GM23248 (cell line): ENCODE measurements around the gene GPC3. TPM values are rescaled to one million over a fixed set of nuclear protein-coding genes. Genes with fewer than 3 reads are reported as not detected.
A peak's percentile ranks its signal among the peaks of the same experiment; 100 is the strongest.

ENCODE experiments used
- DNase-seq: peaks from one replicate; pipeline ENCODE4 v3.0.0-alpha.2; 2015
- H2AFZ ChIP-seq: fragments of 200-600 bp; sonication (generic); 2 replicates; pipeline ENCODE4 v1.6.1; 2016; ENCODE audit warnings: antibody characterized with exemption
- H3F3A ChIP-seq: fragments of 200-600 bp; sonication (generic); 2 replicates; pipeline ENCODE4 v1.6.1; 2016; ENCODE audit warnings: mild to moderate bottlenecking, antibody characterized with exemption, mixed run types; ENCODE audit not compliant: insufficient read depth
- H3K27ac ChIP-seq: fragments of 200-600 bp; sonication (generic); 2 replicates; pipeline ENCODE4 v1.5.1; 2016; ENCODE audit warnings: mild to moderate bottlenecking
- H3K27me3 ChIP-seq: fragments of 200-600 bp; sonication (generic); replicated peaks from 2 replicates; pipeline ENCODE4 v1.6.1; 2016; ENCODE audit warnings: mild to moderate bottlenecking; ENCODE audit not compliant: insufficient read depth
- H3K36me3 ChIP-seq: fragments of 200-600 bp; sonication (generic); 2 replicates; pipeline ENCODE4 v1.6.1; 2016; ENCODE audit warnings: low read depth, mild to moderate bottlenecking
- H3K4me1 ChIP-seq: fragments of 200-600 bp; sonication (generic); 2 replicates; pipeline ENCODE4 v1.6.1; 2016; ENCODE audit warnings: mild to moderate bottlenecking; ENCODE audit not compliant: insufficient read depth
- H3K4me2 ChIP-seq: fragments of 200-600 bp; sonication (generic); one replicate; pipeline ENCODE4 v1.6.1; 2016; ENCODE audit warnings: mild to moderate bottlenecking; ENCODE audit not compliant: unreplicated experiment
- H3K4me3 ChIP-seq: fragments of 200-600 bp; sonication (generic); 2 replicates; pipeline ENCODE4 v1.5.1; 2016; ENCODE audit warnings: mild to moderate bottlenecking
- H3K79me2 ChIP-seq: fragments of 200-600 bp; sonication (generic); 2 replicates; pipeline ENCODE4 v1.6.1; 2016; ENCODE audit warnings: mild to moderate bottlenecking; ENCODE audit not compliant: insufficient read depth
- H3K9ac ChIP-seq: fragments of 200-600 bp; sonication (generic); 2 replicates; pipeline ENCODE4 v1.6.1; 2016; ENCODE audit warnings: mild to moderate bottlenecking
- H3K9me2 ChIP-seq: fragments of 200-600 bp; sonication (generic); 2 replicates; pipeline ENCODE4 v1.6.1; 2016; ENCODE audit warnings: mixed run types, mild to moderate bottlenecking, moderate library complexity; ENCODE audit not compliant: insufficient read depth
- H3K9me3 ChIP-seq: fragments of 200-600 bp; sonication (generic); one replicate; pipeline ENCODE4 v1.6.1; 2017; ENCODE audit warnings: low read depth
- H4K20me1 ChIP-seq: fragments of 200-600 bp; sonication (generic); 2 replicates; pipeline ENCODE4 v1.6.0; 2016; ENCODE audit not compliant: insufficient read depth
- EZH2 ChIP-seq: fragments of 200-600 bp; sonication (generic); IDR thresholded peaks from 2 replicates; pipeline ENCODE4 v1.6.1; 2018; ENCODE audit warnings: antibody characterized with exemption, mild to moderate bottlenecking; ENCODE audit not compliant: insufficient read depth, poor library complexity, severe bottlenecking
- EZH2phosphoT487 ChIP-seq: fragments of 200-600 bp; sonication (generic); IDR thresholded peaks from 2 replicates; pipeline ENCODE4 v1.6.1; 2018; ENCODE audit warnings: antibody characterized with exemption, moderate library complexity, mild to moderate bottlenecking, low read depth; ENCODE audit not compliant: insufficient read depth
- WGBS, 2 experiments: methylation state at CpG; one replicate each; pipeline ENCODE4 v1.1.6; 2015 to 2017; ENCODE audit warnings: low lambda C conversion rate in 2 of 2, low coverage in 1 of 2; ENCODE audit errors: missing lambda C conversion rate in 2 of 2; 5-methylcytosine and 5-hydroxymethylcytosine counted together
- in situ Hi-C: fragments of 300-500 bp; cut with MboI; formaldehyde crosslinking; loops from 2 replicates; pipeline ENCODE4 v1.15.0; 2020
- polyA plus RNA-seq: library from polyadenylated mRNA; unstranded; fragments of >200 nt; fragmentation: Nextera tagmentation; extraction: Ambion mirVana; gene quantifications from 2 replicates; pipeline ENCODE4 v1.2.1, GENCODE V29; 2016
- total RNA-seq: library from RNA; depleted of rRNA; stranded (reverse); fragments of >200 nt; shearing (Covaris generic); gene quantifications from 2 replicates; pipeline ENCODE4 v1.2.3, GENCODE V29; 2014

GPC3 gene
- total and polyA plus RNA-seq, 2 experiments from 2014 or later, result not detected

- Histone ChIP-seq H3K79me2 (no peaks in the 10 kb centered on the region), H3K4me2 (no peak overlapping the region), H3K27ac (no peak overlapping the region), H3K9me2 (no peaks in the 10 kb centered on the region), H3K9me3 (no peaks in the 10 kb centered on the region), H3K36me3 (no peaks in the 10 kb centered on the region), H4K20me1 (no peaks in the 10 kb centered on the region), H3K4me3 (no peak overlapping the region), H3K9ac (no peak overlapping the region), H3K27me3 (no peaks in the 10 kb centered on the region), H2AFZ (no peak overlapping the region), H3K4me1 (no peaks in the 10 kb centered on the region), H3F3A (peaks cover 3% of the 10 kb centered on the region; the same call in 1 of the 2 replicates)
- in situ Hi-C loops, result no loop called here
- TF ChIP-seq EZH2 (no peak), EZH2phosphoT487 (no peak)
- 63 to 88% methylated on average over 1 of the region's 1 CpG for WGBS, 2 experiments
- DNase-seq, result no peak
Measured at GRCh38 chrX:133568109-133568508, 417.3 kb downstream of the GPC3 start.

GRCh38 chrX:133566876-133567275 lies 418.5 kb downstream of the GPC3 start:
- Histone ChIP-seq H3K4me3 (no peak overlapping the region), H3K9me3 (no peaks in the 10 kb centered on the region), H3K4me2 (no peak overlapping the region), H3K36me3 (no peaks in the 10 kb centered on the region), H3K9ac (no peak overlapping the region), H2AFZ (no peak overlapping the region), H3K27me3 (no peaks in the 10 kb centered on the region), H3F3A (peaks cover 3% of the 10 kb centered on the region; the same call in 1 of the 2 replicates), H4K20me1 (no peaks in the 10 kb centered on the region), H3K27ac (no peak overlapping the region), H3K79me2 (no peaks in the 10 kb centered on the region), H3K4me1 (0 out of 2 replicates have a peak, but pooled peaks cover under 1% of the 10 kb centered on the region), H3K9me2 (no peaks in the 10 kb centered on the region)
- no peak for DNase-seq
- no peak for TF ChIP-seq EZH2phosphoT487
- no peak for TF ChIP-seq EZH2
- in situ Hi-C loops, result no loop called here
- WGBS, 2 experiments, result 86 to 92% methylated on average over 1 of the region's 1 CpG

- no peaks in the 10 kb centered on the region for H3F3A ChIP-seq
- DNase-seq, result no peak
- H3K36me3 ChIP-seq, result no peaks in the 10 kb centered on the region
- H3K27me3 ChIP-seq, result no peaks in the 10 kb centered on the region
- no peaks in the 10 kb centered on the region for H4K20me1 ChIP-seq
- TF ChIP-seq EZH2phosphoT487 (no peak), EZH2 (no peak)
- in situ Hi-C loops, result no loop called here
- no peaks in the 10 kb centered on the region for H3K79me2 ChIP-seq
- no peak overlapping the region for H3K4me3 ChIP-seq
- H3K9me3 ChIP-seq, result no peaks in the 10 kb centered on the region
- H3K9ac ChIP-seq, result no peak overlapping the region
- H2AFZ ChIP-seq, result no peak overlapping the region
- no peak overlapping the region for H3K4me2 ChIP-seq
- H3K27ac ChIP-seq, result no peak overlapping the region
- H3K4me1 ChIP-seq, result peaks cover 8% of the 10 kb centered on the region; the same call in 1 of the 2 replicates
- no peaks in the 10 kb centered on the region for H3K9me2 ChIP-seq
- WGBS, 2 experiments, result 62 to 65% methylated on average over 2 of the region's 2 CpGs
Measured at GRCh38 chrX:133563705-133564104, 421.7 kb downstream of the GPC3 start.

GRCh38 chrX:133561251-133561650 lies 424.1 kb downstream of the GPC3 start:
- peak; percentile 13 for DNase-seq

GRCh38 chrX:133559909-133560308 lies 425.5 kb downstream of the GPC3 start:
- TF ChIP-seq EZH2phosphoT487 (no peak), EZH2 (no peak)
- Histone ChIP-seq H3K27ac (no peak overlapping the region), H3K27me3 (no peaks in the 10 kb centered on the region), H3K36me3 (no peaks in the 10 kb centered on the region), H4K20me1 (no peaks in the 10 kb centered on the region), H3K4me3 (no peak overlapping the region), H3F3A (no peaks in the 10 kb centered on the region), H3K9ac (no peak overlapping the region), H3K79me2 (no peaks in the 10 kb centered on the region), H3K4me2 (no peak overlapping the region), H3K9me2 (no peaks in the 10 kb centered on the region), H3K9me3 (no peaks in the 10 kb centered on the region), H3K4me1 (peaks cover 8% of the 10 kb centered on the region; the same call in 1 of the 2 replicates), H2AFZ (no peak overlapping the region)
- no peak for DNase-seq
- WGBS, 2 experiments, result 42 to 73% methylated on average over 3 to 7 of the region's 7 CpGs
- in situ Hi-C loops, result no loop called here

More at GRCh38 chrX:133561251-133561650, 424.1 kb downstream of the GPC3 start:
- Histone ChIP-seq H3K27ac (no peak overlapping the region), H3K9me2 (no peaks in the 10 kb centered on the region), H3F3A (no peaks in the 10 kb centered on the region), H3K79me2 (no peaks in the 10 kb centered on the region), H3K36me3 (no peaks in the 10 kb centered on the region), H3K27me3 (no peaks in the 10 kb centered on the region), H3K4me3 (no peak overlapping the region), H2AFZ (no peak overlapping the region), H4K20me1 (no peaks in the 10 kb centered on the region), H3K9ac (no peak overlapping the region), H3K4me1 (peaks cover 8% of the 10 kb centered on the region; the same call in 1 of the 2 replicates), H3K4me2 (no peak overlapping the region), H3K9me3 (no peaks in the 10 kb centered on the region)
- TF ChIP-seq EZH2phosphoT487 (no peak), EZH2 (no peak)
- in situ Hi-C loops, result no loop called here
